Ishikawa (cell line): Measurements from ENCODE around the gene TAS2R16.

Source experiments
- EGR1 ChIP-seq: IDR thresholded peaks from 2 replicates; pipeline ENCODE4 v1.6.1; 2012
- EP300 ChIP-seq: IDR thresholded peaks from 2 replicates; pipeline ENCODE4 v1.6.1; 2012; ENCODE audit warnings: borderline replicate concordance
- FOXM1 ChIP-seq: IDR thresholded peaks from 2 replicates; pipeline ENCODE4 v1.6.1; 2012; ENCODE audit warnings: low read depth, borderline replicate concordance
- MAX ChIP-seq: IDR thresholded peaks from 2 replicates; pipeline ENCODE4 v1.6.1; 2012
- RAD21 ChIP-seq: IDR thresholded peaks from 2 replicates; pipeline ENCODE4 v1.6.1; 2012; ENCODE audit warnings: low read depth
- REST ChIP-seq: IDR thresholded peaks from 2 replicates; pipeline ENCODE4 v1.6.1; 2012; ENCODE audit warnings: low read depth, mild to moderate bottlenecking
- TCF12 ChIP-seq: IDR thresholded peaks from 2 replicates; pipeline ENCODE4 v1.6.1; 2012; ENCODE audit warnings: low read depth
- TEAD4 ChIP-seq: IDR thresholded peaks from 2 replicates; pipeline ENCODE4 v1.6.1; 2012
- YY1 ChIP-seq: IDR thresholded peaks from 2 replicates; pipeline ENCODE4 v1.6.1; 2012; ENCODE audit warnings: low read depth
- ZBTB7A ChIP-seq: IDR thresholded peaks from 2 replicates; pipeline ENCODE4 v1.6.1; 2012; ENCODE audit warnings: low read depth

GRCh38 chr7:122974229-122974628, 21.3 kb downstream of the TAS2R16 start:
- TF ChIP-seq TEAD4 (no peak), EP300 (no peak), EGR1 (no peak), RAD21 (no peak), REST (no peak), FOXM1 (no peak), YY1 (no peak), ZBTB7A (no peak), MAX (no peak), TCF12 (no peak)
